GM19438 (cell line): ENCODE data around the gene SGO2.

Source experiments
- ATAC-seq: cut with Tn5 transposase; IDR thresholded peaks from one replicate; pipeline ENCODE4 v1.9.1; 2021; ENCODE audit warnings: low read depth; ENCODE audit not compliant: unreplicated experiment

SGO2 gene, protein sequence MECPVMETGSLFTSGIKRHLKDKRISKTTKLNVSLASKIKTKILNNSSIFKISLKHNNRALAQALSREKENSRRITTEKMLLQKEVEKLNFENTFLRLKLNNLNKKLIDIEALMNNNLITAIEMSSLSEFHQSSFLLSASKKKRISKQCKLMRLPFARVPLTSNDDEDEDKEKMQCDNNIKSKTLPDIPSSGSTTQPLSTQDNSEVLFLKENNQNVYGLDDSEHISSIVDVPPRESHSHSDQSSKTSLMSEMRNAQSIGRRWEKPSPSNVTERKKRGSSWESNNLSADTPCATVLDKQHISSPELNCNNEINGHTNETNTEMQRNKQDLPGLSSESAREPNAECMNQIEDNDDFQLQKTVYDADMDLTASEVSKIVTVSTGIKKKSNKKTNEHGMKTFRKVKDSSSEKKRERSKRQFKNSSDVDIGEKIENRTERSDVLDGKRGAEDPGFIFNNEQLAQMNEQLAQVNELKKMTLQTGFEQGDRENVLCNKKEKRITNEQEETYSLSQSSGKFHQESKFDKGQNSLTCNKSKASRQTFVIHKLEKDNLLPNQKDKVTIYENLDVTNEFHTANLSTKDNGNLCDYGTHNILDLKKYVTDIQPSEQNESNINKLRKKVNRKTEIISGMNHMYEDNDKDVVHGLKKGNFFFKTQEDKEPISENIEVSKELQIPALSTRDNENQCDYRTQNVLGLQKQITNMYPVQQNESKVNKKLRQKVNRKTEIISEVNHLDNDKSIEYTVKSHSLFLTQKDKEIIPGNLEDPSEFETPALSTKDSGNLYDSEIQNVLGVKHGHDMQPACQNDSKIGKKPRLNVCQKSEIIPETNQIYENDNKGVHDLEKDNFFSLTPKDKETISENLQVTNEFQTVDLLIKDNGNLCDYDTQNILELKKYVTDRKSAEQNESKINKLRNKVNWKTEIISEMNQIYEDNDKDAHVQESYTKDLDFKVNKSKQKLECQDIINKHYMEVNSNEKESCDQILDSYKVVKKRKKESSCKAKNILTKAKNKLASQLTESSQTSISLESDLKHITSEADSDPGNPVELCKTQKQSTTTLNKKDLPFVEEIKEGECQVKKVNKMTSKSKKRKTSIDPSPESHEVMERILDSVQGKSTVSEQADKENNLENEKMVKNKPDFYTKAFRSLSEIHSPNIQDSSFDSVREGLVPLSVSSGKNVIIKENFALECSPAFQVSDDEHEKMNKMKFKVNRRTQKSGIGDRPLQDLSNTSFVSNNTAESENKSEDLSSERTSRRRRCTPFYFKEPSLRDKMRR

GRCh38 chr2:200525882-200526651, at the start of gene SGO2:
Gene SGO2 (plus strand): TSS chr2:200526207. CDS start chr2:200532976, 6,769 bp downstream.
- ATAC-seq: peak; percentile 99

DNA sequence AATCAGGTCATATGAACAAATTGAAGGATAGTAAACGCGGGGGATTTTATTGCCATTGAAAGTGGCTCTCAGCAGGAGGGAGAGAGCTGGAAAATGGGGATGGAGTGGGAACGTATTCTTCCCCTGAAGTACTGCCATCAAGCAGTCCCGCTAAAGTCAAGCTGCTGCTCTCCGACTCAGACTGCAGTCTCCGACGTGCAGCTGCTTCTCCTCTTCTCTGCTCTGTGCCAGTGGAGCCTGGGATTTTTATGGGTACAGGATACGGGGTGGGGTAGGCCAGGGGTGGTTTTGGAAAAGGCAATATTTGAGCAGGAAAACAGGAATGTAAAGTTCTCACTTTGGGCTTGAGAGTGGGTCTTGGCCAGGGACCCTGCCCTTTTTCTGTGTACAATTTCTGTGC, 49.2 kb upstream of the SGO2 start:
- ATAC-seq: no peak

DNA sequence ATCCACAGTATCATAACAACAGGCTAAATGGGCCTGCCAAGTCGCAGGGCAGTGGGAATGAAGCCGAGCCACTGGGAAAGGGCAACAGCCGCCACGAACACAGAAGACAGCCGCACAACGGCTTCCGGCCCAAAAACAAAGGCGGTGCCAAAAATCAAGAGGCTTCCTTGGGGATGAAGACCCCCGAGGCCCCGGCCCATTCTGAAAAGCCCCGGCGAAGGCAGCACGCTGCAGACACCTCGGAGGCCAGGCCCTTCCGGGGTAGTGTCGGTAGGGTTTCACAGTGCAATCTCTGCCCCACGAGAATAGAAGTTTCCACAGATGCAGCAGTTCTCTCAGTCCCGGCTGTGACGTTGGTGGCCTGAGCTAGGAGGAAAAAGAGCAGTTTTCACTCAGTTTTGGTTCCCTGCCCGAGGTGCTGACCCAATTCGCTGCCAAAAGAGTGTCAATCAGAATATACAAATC, 48.3 kb upstream of the SGO2 start:
- no peak for ATAC-seq

- ATAC-seq: no peak
Observed at GRCh38 chr2:200479692-200480265, 46.2 kb upstream of the SGO2 start.

GRCh38 chr2:200482194-200482593, 43.8 kb upstream of the SGO2 start:
- ATAC-seq: peak; percentile 51

GRCh38 chr2:200483729-200484198, 42.2 kb upstream of the SGO2 start:
- peak; percentile 51 for ATAC-seq

DNA sequence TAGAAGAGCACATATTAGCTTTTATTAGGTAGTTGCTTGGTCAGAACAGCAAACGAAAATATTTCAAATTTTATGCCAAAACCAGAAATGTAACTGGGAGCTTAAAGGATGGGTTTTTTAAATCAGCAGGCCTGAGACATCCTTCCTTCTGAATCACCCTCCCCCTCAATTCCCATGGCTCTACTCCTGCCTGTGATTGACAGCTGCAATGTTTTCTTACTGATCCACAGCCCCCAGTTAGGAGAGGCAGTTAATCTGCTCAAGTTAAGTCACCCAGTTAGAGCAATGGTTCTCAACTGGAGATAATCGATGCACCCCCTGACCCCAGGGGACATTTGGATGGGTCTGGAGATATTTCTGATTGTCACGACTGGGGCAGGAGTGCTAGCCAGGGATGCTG, 41.1 kb upstream of the SGO2 start:
- ATAC-seq: no peak

DNA sequence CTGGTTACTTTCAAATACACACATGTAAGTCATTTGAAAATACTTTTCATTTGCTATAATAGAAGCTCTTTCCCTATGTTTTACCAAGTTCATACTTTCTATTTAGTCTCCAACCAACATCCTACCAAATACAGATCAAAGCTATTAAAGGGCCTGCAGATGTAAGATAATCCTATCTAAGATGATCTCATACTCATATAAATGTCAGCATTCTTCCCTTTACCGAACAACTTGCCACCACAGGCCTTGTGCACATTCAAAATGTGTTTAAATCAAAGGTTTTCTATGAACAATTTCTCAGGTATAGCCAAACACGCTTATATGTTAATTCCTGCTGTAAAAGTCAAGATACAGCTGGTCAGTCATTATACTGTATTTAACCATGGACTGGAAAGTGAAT, 39.5 kb upstream of the SGO2 start:
- no peak for ATAC-seq

DNA sequence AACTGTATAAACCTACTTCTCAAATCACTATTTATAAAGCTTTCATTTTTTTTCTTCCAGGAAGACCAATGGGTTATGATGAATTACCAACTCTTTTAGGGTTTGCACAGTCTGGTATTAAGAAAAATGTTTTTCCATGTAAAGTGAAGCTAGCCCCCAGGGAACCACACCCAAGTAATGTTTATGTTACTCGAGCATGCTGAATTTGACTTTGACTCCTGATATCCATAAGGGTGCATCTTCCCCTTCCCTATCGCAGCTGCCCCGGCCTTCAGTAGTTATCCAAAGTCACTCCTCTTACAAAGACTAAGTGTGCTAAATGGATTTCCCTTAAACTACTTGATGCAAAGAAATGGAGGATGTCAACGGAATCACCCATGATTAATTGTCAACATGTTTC, 37.8 kb upstream of the SGO2 start:
- ATAC-seq: no peak

- ATAC-seq: no peak
Observed at GRCh38 chr2:200490001-200490400, 36.0 kb upstream of the SGO2 start.

GRCh38 chr2:200492656-200493055, 33.4 kb upstream of the SGO2 start:
- no peak for ATAC-seq

GRCh38 chr2:200494048-200494447, 32.0 kb upstream of the SGO2 start:
- ATAC-seq: no peak

DNA sequence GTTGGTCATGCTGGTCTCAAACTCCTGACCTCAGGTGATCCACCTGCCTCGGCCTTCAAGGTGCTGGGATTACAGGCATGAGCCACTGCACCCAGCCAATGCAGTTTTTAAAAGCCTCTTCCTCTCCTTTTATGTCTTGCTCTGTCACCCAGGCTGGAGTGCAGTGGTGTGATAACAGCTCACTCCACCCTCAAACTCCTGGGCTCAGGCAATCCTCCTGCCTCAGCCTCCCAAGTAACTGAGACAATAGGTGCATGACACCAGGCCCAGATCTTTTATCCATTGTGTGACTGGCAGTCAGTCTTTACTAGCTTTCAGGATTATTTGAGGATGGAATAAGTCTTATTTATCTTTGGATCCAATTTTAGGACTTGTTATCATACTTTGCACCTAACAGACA, 29.3 kb upstream of the SGO2 start:
- no peak for ATAC-seq

- no peak for ATAC-seq
Observed at GRCh38 chr2:200498402-200499162, 27.4 kb upstream of the SGO2 start.

- no peak for ATAC-seq
Observed at GRCh38 chr2:200502196-200502595, 23.8 kb upstream of the SGO2 start.

DNA sequence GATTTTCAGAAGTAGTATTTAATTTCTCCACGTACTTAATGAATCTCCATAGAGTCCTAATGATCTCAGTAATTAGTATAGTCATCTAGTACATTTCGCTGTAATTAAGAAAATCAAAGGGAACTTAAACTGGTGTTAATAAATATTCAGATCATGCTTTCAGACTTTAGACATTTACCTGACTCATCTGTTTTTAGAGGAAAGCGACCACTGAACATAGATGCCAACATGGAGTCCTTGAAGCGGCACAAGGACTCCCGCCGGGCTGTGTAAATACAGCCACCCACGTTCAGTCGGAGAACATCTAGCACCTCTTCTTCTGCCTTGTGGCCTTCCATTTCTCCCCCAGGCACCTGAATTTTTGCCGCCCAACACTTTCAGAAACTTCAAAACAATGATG, 19.3 kb upstream of the SGO2 start:
- ATAC-seq: no peak

GRCh38 chr2:200507179-200507578, 18.8 kb upstream of the SGO2 start:
- no peak for ATAC-seq

- ATAC-seq: peak; percentile 20
Observed at GRCh38 chr2:200509235-200509611, 16.8 kb upstream of the SGO2 start.
